ENCODE data around the gene SLC28A2. TPM values are rescaled to one million over a fixed set of nuclear protein-coding genes. Genes with fewer than 3 reads are reported as not detected.
"Not testable (repeated sequence)": the region's sequence is repeated elsewhere in the genome, so short reads cannot be mapped to it uniquely, and the experiment has no call there.

Gene SLC28A2
- total RNA-seq, 4 donors from 2014 or later = not detected

- TF ChIP-seq POLR2A (IDR thresholded peaks at IDR 0.05) (no peak), EP300 (IDR thresholded peaks at IDR 0.05) (no peak), POLR2AphosphoS5 (IDR thresholded peaks at IDR 0.05) (no peak), CTCF (IDR thresholded peaks at IDR 0.05) (no peak)
- DNase-seq (ENCODE audit: low spot score in 2 of 2) = no peak
These were observed 35.4 kb downstream of the SLC28A2 start for GRCh38 chr15:45287390-45287956.

GRCh38 chr15:45288947-45289346, 36.9 kb downstream of the SLC28A2 start:
- no peaks in the 10 kb centered on the region for H3K4me1 ChIP-seq
- 76% methylated on average over 6 of the region's 6 CpGs for WGBS
- TF ChIP-seq POLR2AphosphoS5 (IDR thresholded peaks at IDR 0.05) (no peak), EP300 (IDR thresholded peaks at IDR 0.05) (no peak), POLR2A (IDR thresholded peaks at IDR 0.05) (no peak), CTCF (IDR thresholded peaks at IDR 0.05) (no peak)

More at GRCh38 chr15:45287390-45287956, 35.4 kb downstream of the SLC28A2 start:
- WGBS = 67% methylated on average over 2 of the region's 2 CpGs
- H3K4me1 ChIP-seq = no peaks in the 10 kb centered on the region
- H3K27ac ChIP-seq = no peak overlapping the region
- H3K27me3 ChIP-seq = peaks cover 3% of the 10 kb centered on the region
- H3K4me3 ChIP-seq = no peak overlapping the region
- no peaks in the 10 kb centered on the region for H3K9me3 ChIP-seq
- no peaks in the 10 kb centered on the region for H3K36me3 ChIP-seq

GRCh38 chr15:45291822-45292582, 40.0 kb downstream of the SLC28A2 start:
- TF ChIP-seq POLR2A (IDR thresholded peaks at IDR 0.05) = no peak
- no peak for TF ChIP-seq POLR2AphosphoS5 (IDR thresholded peaks at IDR 0.05)
- no peak for TF ChIP-seq CTCF (IDR thresholded peaks at IDR 0.05)
- no peak for TF ChIP-seq EP300 (IDR thresholded peaks at IDR 0.05)
- Histone ChIP-seq H3K4me3 (no peak overlapping the region), H3K36me3 (no peaks in the 10 kb centered on the region), H3K27me3 (no peaks in the 10 kb centered on the region), H3K9me3 (no peaks in the 10 kb centered on the region), H3K27ac (no peak overlapping the region), H3K4me1 (no peaks in the 10 kb centered on the region)
- 83% methylated on average over 9 of the region's 9 CpGs for WGBS
- DNase-seq (ENCODE audit: low spot score in 2 of 2) = no peak

More at GRCh38 chr15:45288947-45289346, 36.9 kb downstream of the SLC28A2 start:
- DNase-seq (ENCODE audit: low spot score in 2 of 2) = no peak
- no peaks in the 10 kb centered on the region for H3K36me3 ChIP-seq
- no peak overlapping the region for H3K27ac ChIP-seq
- H3K27me3 ChIP-seq = peaks cover 3% of the 10 kb centered on the region
- H3K9me3 ChIP-seq = no peaks in the 10 kb centered on the region
- H3K4me3 ChIP-seq = no peak overlapping the region

GRCh38 chr15:45293326-45293725, 41.3 kb downstream of the SLC28A2 start:
- not testable (repeated sequence) for H3K27ac ChIP-seq; H3K9me3 ChIP-seq; H3K36me3 ChIP-seq; DNase-seq (ENCODE audit: low spot score in 2 of 2); H3K4me1 ChIP-seq; H3K27me3 ChIP-seq; H3K4me3 ChIP-seq
- WGBS = 92% methylated on average over 17 of the region's 27 CpGs

GRCh38 chr15:45298964-45299378, 46.9 kb downstream of the SLC28A2 start:
- not testable (repeated sequence) for H3K4me3 ChIP-seq; H3K27me3 ChIP-seq; H3K9me3 ChIP-seq; H3K36me3 ChIP-seq; DNase-seq (ENCODE audit: low spot score in 2 of 2); H3K4me1 ChIP-seq; H3K27ac ChIP-seq
- 87% methylated on average over 2 of the region's 2 CpGs for WGBS

- no peaks in the 10 kb centered on the region for H3K4me1 ChIP-seq
- H3K4me3 ChIP-seq = no peak overlapping the region
- H3K27ac ChIP-seq = no peak overlapping the region
- WGBS = 77% methylated on average over 3 of the region's 3 CpGs
- H3K27me3 ChIP-seq = no peaks in the 10 kb centered on the region
- no peak for DNase-seq (ENCODE audit: low spot score in 2 of 2)
- no peaks in the 10 kb centered on the region for H3K9me3 ChIP-seq
- no peaks in the 10 kb centered on the region for H3K36me3 ChIP-seq
- TF ChIP-seq EP300 (IDR thresholded peaks at IDR 0.05) (no peak), POLR2A (IDR thresholded peaks at IDR 0.05) (no peak)
These were observed 52.7 kb downstream of the SLC28A2 start for GRCh38 chr15:45304711-45305110.
